SU-DHL-6 (cell line): Measurements from ENCODE around the gene SCD5.

ENCODE experiments used
- H2AFZ ChIP-seq: fragments of 200-600 bp; sonication (generic); 2 replicates; pipeline ENCODE4 v1.6.1; 2014; ENCODE audit warnings: low read depth, mild to moderate bottlenecking, moderate library complexity, mixed read lengths, antibody characterized with exemption, low read length; ENCODE audit not compliant: severe bottlenecking
- H3F3A ChIP-seq: fragments of 200-600 bp; shearing (Covaris generic); 2 replicates; pipeline ENCODE4 v1.6.0; 2016; ENCODE audit warnings: antibody characterized with exemption, mild to moderate bottlenecking; ENCODE audit not compliant: insufficient read depth
- H3K27ac ChIP-seq: fragments of 200-600 bp; sonication (generic); 2 replicates; pipeline ENCODE4 v1.5.1; 2016; ENCODE audit warnings: low read depth, mild to moderate bottlenecking, low read length, moderate library complexity, mixed read lengths
- H3K27me3 ChIP-seq: fragments of 200-600 bp; sonication (generic), shearing (Covaris generic); 2 replicates; pipeline ENCODE4 v1.6.0; 2014; ENCODE audit warnings: mild to moderate bottlenecking, low read length
- H3K36me3 ChIP-seq: fragments of 200-600 bp; sonication (generic); 2 replicates; pipeline ENCODE4 v1.6.1; 2014; ENCODE audit warnings: mild to moderate bottlenecking, low read length, mixed read lengths
- H3K4me2 ChIP-seq: fragments of 300-600, 200-600 bp; shearing (Covaris generic), sonication (generic); 2 replicates; pipeline ENCODE4 v1.6.0; 2014; ENCODE audit warnings: low read length, low read depth, mild to moderate bottlenecking; ENCODE audit not compliant: poor library complexity, severe bottlenecking
- H3K4me3 ChIP-seq: fragments of 200-600 bp; sonication (generic); 2 replicates; pipeline ENCODE4 v1.5.1; 2014; ENCODE audit warnings: antibody characterized with exemption, low read length, mild to moderate bottlenecking, mixed read lengths; ENCODE audit not compliant: insufficient read depth, poor library complexity, severe bottlenecking
- H3K79me2 ChIP-seq: fragments of 200-600 bp; sonication (generic); 2 replicates; pipeline ENCODE4 v1.6.1; 2014; ENCODE audit warnings: mild to moderate bottlenecking, low read length, moderate library complexity; ENCODE audit not compliant: insufficient read depth
- H3K9ac ChIP-seq: fragments of 200-600 bp; sonication (generic); 2 replicates; pipeline ENCODE4 v1.7.0; 2014; ENCODE audit warnings: mild to moderate bottlenecking, low read length
- H3K9me2 ChIP-seq: fragments of 200-600 bp; sonication (generic); replicated peaks from 2 replicates; pipeline ENCODE4 v1.6.1; 2014; ENCODE audit warnings: low read length; ENCODE audit not compliant: insufficient read depth
- H3K9me3 ChIP-seq: fragments of 200-600 bp; sonication (generic); 2 replicates; pipeline ENCODE4 v1.6.1; 2014; ENCODE audit warnings: low read length, mixed read lengths; ENCODE audit not compliant: insufficient read depth
- H4K20me1 ChIP-seq: fragments of 200-600 bp; sonication (generic); 2 replicates; pipeline ENCODE4 v1.6.1; 2014; ENCODE audit warnings: low read depth, mild to moderate bottlenecking, antibody characterized with exemption, low read length, moderate library complexity, mixed read lengths
- EZH2phosphoT487 ChIP-seq: fragments of 200-600 bp; sonication (generic), shearing (Covaris generic); conservative IDR thresholded peaks from 2 replicates; pipeline ENCODE4 v1.6.1; 2018; ENCODE audit warnings: mild to moderate bottlenecking, antibody characterized with exemption, low read length, moderate library complexity, mixed read lengths
- TF ChIP-seq, protein P1 (sequence below): fragments of 200-600 bp; sonication (generic); IDR thresholded peaks from one replicate; pipeline ENCODE4 v1.5.1; 2017; ENCODE audit warnings: antibody characterized with exemption, mild to moderate bottlenecking, low read length, moderate library complexity; ENCODE audit not compliant: insufficient read depth, poor library complexity, severe bottlenecking

Gene SCD5

GRCh38 chr4:82583897-82584587 is 214.6 kb downstream of the SCD5 start:
- Histone ChIP-seq H3K4me3 (no peak overlapping the region), H3K79me2 (no peaks in the 10 kb centered on the region), H3K9me3 (no peaks in the 10 kb centered on the region), H2AFZ (no peak overlapping the region), H4K20me1 (no peaks in the 10 kb centered on the region), H3F3A (no peaks in the 10 kb centered on the region), H3K27me3 (no peaks in the 10 kb centered on the region), H3K9me2 (no peaks in the 10 kb centered on the region), H3K4me2 (no peak overlapping the region), H3K36me3 (no peaks in the 10 kb centered on the region), H3K9ac (no peak overlapping the region), H3K27ac (no peak overlapping the region)
- no peak for TF ChIP-seq EZH2phosphoT487
- TF ChIP-seq, protein P1, sequence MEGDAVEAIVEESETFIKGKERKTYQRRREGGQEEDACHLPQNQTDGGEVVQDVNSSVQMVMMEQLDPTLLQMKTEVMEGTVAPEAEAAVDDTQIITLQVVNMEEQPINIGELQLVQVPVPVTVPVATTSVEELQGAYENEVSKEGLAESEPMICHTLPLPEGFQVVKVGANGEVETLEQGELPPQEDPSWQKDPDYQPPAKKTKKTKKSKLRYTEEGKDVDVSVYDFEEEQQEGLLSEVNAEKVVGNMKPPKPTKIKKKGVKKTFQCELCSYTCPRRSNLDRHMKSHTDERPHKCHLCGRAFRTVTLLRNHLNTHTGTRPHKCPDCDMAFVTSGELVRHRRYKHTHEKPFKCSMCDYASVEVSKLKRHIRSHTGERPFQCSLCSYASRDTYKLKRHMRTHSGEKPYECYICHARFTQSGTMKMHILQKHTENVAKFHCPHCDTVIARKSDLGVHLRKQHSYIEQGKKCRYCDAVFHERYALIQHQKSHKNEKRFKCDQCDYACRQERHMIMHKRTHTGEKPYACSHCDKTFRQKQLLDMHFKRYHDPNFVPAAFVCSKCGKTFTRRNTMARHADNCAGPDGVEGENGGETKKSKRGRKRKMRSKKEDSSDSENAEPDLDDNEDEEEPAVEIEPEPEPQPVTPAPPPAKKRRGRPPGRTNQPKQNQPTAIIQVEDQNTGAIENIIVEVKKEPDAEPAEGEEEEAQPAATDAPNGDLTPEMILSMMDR = no peak

DNA sequence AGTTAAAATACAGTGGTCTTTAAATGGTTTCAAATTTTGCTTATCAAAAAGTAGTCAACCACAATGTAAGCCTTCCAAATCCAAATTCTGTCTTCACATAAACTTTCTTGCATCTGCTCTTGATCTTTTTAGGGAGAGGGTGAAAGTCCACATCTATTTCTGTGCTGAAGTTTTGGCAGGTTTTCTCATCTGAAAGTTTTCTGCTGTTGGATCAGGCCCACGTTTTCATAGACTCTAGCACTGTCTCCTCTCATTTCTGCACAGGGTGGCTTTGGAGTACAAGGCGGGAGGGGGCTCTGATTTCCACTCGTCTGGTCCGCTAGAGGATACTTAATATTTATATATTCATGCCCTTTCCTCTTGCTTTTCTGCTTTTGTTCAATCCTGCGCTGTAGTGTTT is 218.7 kb downstream of the SCD5 start:
- Histone ChIP-seq H3K9me3 (no peaks in the 10 kb centered on the region), H3K4me3 (no peak overlapping the region), H2AFZ (no peak overlapping the region), H4K20me1 (no peaks in the 10 kb centered on the region), H3K27ac (no peak overlapping the region), H3K9ac (no peak overlapping the region), H3K4me2 (no peak overlapping the region), H3K9me2 (no peaks in the 10 kb centered on the region), H3F3A (no peaks in the 10 kb centered on the region), H3K79me2 (no peaks in the 10 kb centered on the region), H3K36me3 (no peaks in the 10 kb centered on the region), H3K27me3 (no peaks in the 10 kb centered on the region)
- TF ChIP-seq, protein P1 = no peak
- no peak for TF ChIP-seq EZH2phosphoT487
